IPS DF 6.9 (cell line): ENCODE data around the gene ANP32A.

Experiments
- DNase-seq: peaks from one replicate; pipeline ENCODE4 v3.0.0-alpha.2; 2013; ENCODE audit warnings: low read depth, low spot score
- H3K27ac ChIP-seq: one replicate; pipeline ENCODE4 v1.5.1; 2013; ENCODE audit warnings: low read length, control low read depth
- H3K27me3 ChIP-seq: 2 replicates; pipeline ENCODE4 v1.6.1; 2013; ENCODE audit warnings: mild to moderate bottlenecking, low read length; ENCODE audit not compliant: control insufficient read depth, insufficient read depth
- H3K36me3 ChIP-seq: 2 replicates; pipeline ENCODE4 v1.6.1; 2013; ENCODE audit warnings: low read length; ENCODE audit not compliant: control insufficient read depth, insufficient read depth
- H3K4me1 ChIP-seq: 2 replicates; pipeline ENCODE4 v1.6.1; 2013; ENCODE audit warnings: low read length; ENCODE audit not compliant: control insufficient read depth, insufficient read depth
- H3K4me3 ChIP-seq: 2 replicates; pipeline ENCODE4 v1.5.1; 2013; ENCODE audit warnings: mild to moderate bottlenecking, low read length
- H3K9me3 ChIP-seq: 2 replicates; pipeline ENCODE4 v1.6.1; 2013; ENCODE audit warnings: low read length, inconsistent platforms; ENCODE audit not compliant: control insufficient read depth, insufficient read depth
- WGBS: extraction: QIAGEN DNeasy Blood & Tissue Kit; methylation state at CpG from one replicate; pipeline ENCODE4 v1.1.7; 2013; ENCODE audit warnings: mixed read lengths, missing lambda C conversion rate; ENCODE audit not compliant: insufficient read length, insufficient coverage; 5-methylcytosine and 5-hydroxymethylcytosine counted together

Gene ANP32A

GRCh38 chr15:68781766-68782588, 38.7 kb downstream of the ANP32A start:
- Histone ChIP-seq H3K4me1 (no peaks in the 10 kb centered on the region; the same call in 1 of the 2 replicates), H3K36me3 (peaks cover 14% of the 10 kb centered on the region; the same call in 1 of the 2 replicates), H3K4me3 (no peak overlapping the region), H3K9me3 (no peaks in the 10 kb centered on the region), H3K27me3 (no peaks in the 10 kb centered on the region), H3K27ac (no peak overlapping the region)
- no CpG with 5 or more reads among the region's 17 CpGs for WGBS
- no peak for DNase-seq

- Histone ChIP-seq H3K27me3 (no peaks in the 10 kb centered on the region), H3K4me1 (no peaks in the 10 kb centered on the region; the same call in 1 of the 2 replicates), H3K9me3 (no peaks in the 10 kb centered on the region), H3K36me3 (peaks cover 12% of the 10 kb centered on the region; the same call in 1 of the 2 replicates), H3K27ac (no peak overlapping the region), H3K4me3 (no peak overlapping the region)
- DNase-seq, result no peak
Measured at GRCh38 chr15:68781217-68781616, 39.5 kb downstream of the ANP32A start.

- Histone ChIP-seq H3K36me3 (0 out of 2 replicates have a peak, but pooled peaks cover 6% of the 10 kb centered on the region), H3K4me1 (no peaks in the 10 kb centered on the region; the same call in 1 of the 2 replicates)
Measured at GRCh38 chr15:68778876-68779275, 41.8 kb downstream of the ANP32A start.

GRCh38 chr15:68776477-68777270, 44.0 kb downstream of the ANP32A start:
- Histone ChIP-seq H3K4me1 (no peaks in the 10 kb centered on the region; the same call in 1 of the 2 replicates), H3K36me3 (0 out of 2 replicates have a peak, but pooled peaks cover 6% of the 10 kb centered on the region), H3K27me3 (no peaks in the 10 kb centered on the region), H3K9me3 (no peaks in the 10 kb centered on the region), H3K27ac (no peak overlapping the region), H3K4me3 (no peak overlapping the region)
- DNase-seq, result no peak
- no CpG with 5 or more reads among the region's 10 CpGs for WGBS

More at GRCh38 chr15:68778876-68779275, 41.8 kb downstream of the ANP32A start:
- H3K27ac ChIP-seq, result no peak overlapping the region
- WGBS, result no CpG with 5 or more reads among the region's 9 CpGs
- no peaks in the 10 kb centered on the region for H3K9me3 ChIP-seq
- DNase-seq, result no peak
- no peaks in the 10 kb centered on the region for H3K27me3 ChIP-seq
- no peak overlapping the region for H3K4me3 ChIP-seq

GRCh38 chr15:68775671-68776476, 44.8 kb downstream of the ANP32A start:
- no peak for DNase-seq
- no CpG with 5 or more reads among the region's 8 CpGs for WGBS

GRCh38 chr15:68775236-68775577, 45.5 kb downstream of the ANP32A start:
- H3K4me3 ChIP-seq, result no peak overlapping the region
- H3K4me1 ChIP-seq, result no peaks in the 10 kb centered on the region; the same call in 1 of the 2 replicates
- WGBS, result no CpG with 5 or more reads among the region's 3 CpGs
- H3K9me3 ChIP-seq, result no peaks in the 10 kb centered on the region
- DNase-seq, result no peak
- H3K27me3 ChIP-seq, result no peaks in the 10 kb centered on the region
- H3K36me3 ChIP-seq, result 0 out of 2 replicates have a peak, but pooled peaks cover 1% of the 10 kb centered on the region
- no peak overlapping the region for H3K27ac ChIP-seq

More at GRCh38 chr15:68775671-68776476, 44.8 kb downstream of the ANP32A start:
- no peaks in the 10 kb centered on the region for H3K27me3 ChIP-seq
- no peaks in the 10 kb centered on the region; the same call in 1 of the 2 replicates for H3K4me1 ChIP-seq
- H3K36me3 ChIP-seq, result 0 out of 2 replicates have a peak, but pooled peaks cover 6% of the 10 kb centered on the region
- no peaks in the 10 kb centered on the region for H3K9me3 ChIP-seq
- no peak overlapping the region for H3K27ac ChIP-seq
- no peak overlapping the region for H3K4me3 ChIP-seq

GRCh38 chr15:68774521-68775235, 46.0 kb downstream of the ANP32A start:
- DNase-seq, result no peak
- Histone ChIP-seq H3K27me3 (no peaks in the 10 kb centered on the region), H3K4me3 (no peak overlapping the region), H3K36me3 (no peaks in the 10 kb centered on the region), H3K4me1 (no peaks in the 10 kb centered on the region; the same call in 1 of the 2 replicates), H3K9me3 (no peaks in the 10 kb centered on the region), H3K27ac (no peak overlapping the region)
- no CpG with 5 or more reads among the region's 3 CpGs for WGBS

GRCh38 chr15:68774120-68774519, 46.6 kb downstream of the ANP32A start:
- Histone ChIP-seq H3K4me1 (no peaks in the 10 kb centered on the region; the same call in 1 of the 2 replicates), H3K36me3 (no peaks in the 10 kb centered on the region), H3K27me3 (no peaks in the 10 kb centered on the region), H3K4me3 (no peak overlapping the region), H3K27ac (no peak overlapping the region), H3K9me3 (no peaks in the 10 kb centered on the region)
- no CpG with 5 or more reads among the region's 4 CpGs for WGBS
- DNase-seq, result no peak

GRCh38 chr15:68773036-68773435, 47.7 kb downstream of the ANP32A start:
- Histone ChIP-seq H3K27me3 (no peaks in the 10 kb centered on the region), H3K27ac (no peak overlapping the region), H3K36me3 (no peaks in the 10 kb centered on the region), H3K4me1 (no peaks in the 10 kb centered on the region; the same call in 1 of the 2 replicates), H3K9me3 (no peaks in the 10 kb centered on the region), H3K4me3 (no peak overlapping the region)
- WGBS, result no CpG with 5 or more reads among the region's 2 CpGs
- no peak for DNase-seq
